GM12878 (cell line): Measurements from ENCODE around the gene NFE2L1. TPM values are rescaled to one million over a fixed set of nuclear protein-coding genes. Genes with fewer than 3 reads are reported as not detected.

Source experiments
- ATAC-seq: fragments of 200-7000 bp; cut with Tn5 transposase; 3 replicates; pipeline ENCODE4 v1.9.1; 2020; ENCODE audit warnings: mild to moderate bottlenecking, moderate library complexity
- BruUV-seq: library from RNA; stranded (reverse); fragments of 400-500 nt; replicated peaks from 2 replicates; lab custom pipeline; 2021; lab: Mats Ljungman, UMichigan
- CTCF ChIA-PET: fragments of 300-600 bp; sonication (Branson Sonifier 250); formaldehyde crosslinking; extraction: SDS; loops from one replicate; lab custom pipeline; 2021; ENCODE audit warnings: inconsistent platforms; lab: Yijun Ruan, JAX
- POLR2A ChIA-PET: fragments of 350-600 bp; formaldehyde crosslinking; extraction: SDS; loops from one replicate; lab custom pipeline; 2021; ENCODE audit warnings: inconsistent platforms; lab: Charles Lee
- RAD21 ChIA-PET: fragments of 300-600 bp; sonication (Branson Sonifier 250); formaldehyde crosslinking; loops from one replicate; lab custom pipeline; 2023; ENCODE audit warnings: antibody characterized with exemption; ENCODE audit not compliant: unreplicated experiment; lab: Charles Lee
- SMC1A ChIA-PET: fragments of 300-600 bp; sonication (Branson Sonifier 250); formaldehyde crosslinking; loops from one replicate; lab custom pipeline; 2023; ENCODE audit not compliant: unreplicated experiment, uncharacterized antibody; lab: Charles Lee
- DNase-seq: peaks from one replicate; pipeline ENCODE4 v3.0.0-alpha.2; 2011; ENCODE audit warnings: low read depth, low spot score
- FAIRE-seq: peaks from 3 replicates; lab custom pipeline; 2011; peaks lifted over from hg19 to GRCh38; lab: Jason Lieb, UNC
- H2AFZ ChIP-seq: 2 replicates; pipeline ENCODE4 v1.6.0; 2011; ENCODE audit warnings: low read depth, low read length, control low read depth; ENCODE audit not compliant: control insufficient read depth
- H3K27ac ChIP-seq: 2 replicates; pipeline ENCODE4 v1.5.1; 2011; ENCODE audit warnings: control low read depth; ENCODE audit not compliant: control insufficient read depth, insufficient read depth
- H3K27me3 ChIP-seq, 2 experiments: replicated peaks in 1 of 2; 2 replicates each; pipeline versions ENCODE4 v1.6.0 to v1.6.1; 2011; ENCODE audit warnings: low read length in 1 of 2; ENCODE audit not compliant: control insufficient read depth in 2 of 2, insufficient read depth in 2 of 2
- H3K36me3 ChIP-seq, 2 experiments: 2 replicates each; pipeline ENCODE4 v1.5.1; 2011; ENCODE audit warnings: low read length in 1 of 2; ENCODE audit not compliant: control insufficient read depth in 2 of 2, insufficient read depth in 2 of 2
- H3K4me1 ChIP-seq: 2 replicates; pipeline ENCODE4 v1.6.1; 2011; ENCODE audit warnings: mild to moderate bottlenecking, low read length, moderate library complexity, mixed read lengths; ENCODE audit not compliant: control insufficient read depth, insufficient read depth
- H3K4me2 ChIP-seq: 2 replicates; pipeline ENCODE4 v1.6.0; 2011; ENCODE audit warnings: control low read depth; ENCODE audit not compliant: control insufficient read depth, insufficient read depth
- H3K4me3 ChIP-seq: fragments of 200-600 bp; sonication (generic); 2 replicates; pipeline ENCODE4 v1.5.1; 2016
- H3K79me2 ChIP-seq: 2 replicates; pipeline ENCODE4 v1.6.0; 2011; ENCODE audit warnings: low read length; ENCODE audit not compliant: control insufficient read depth, insufficient read depth
- H3K9ac ChIP-seq: 2 replicates; pipeline ENCODE4 v1.8.0; 2011; ENCODE audit warnings: low read length, control low read depth, mixed read lengths; ENCODE audit not compliant: control insufficient read depth, insufficient read depth
- H3K9me3 ChIP-seq: replicated peaks from 3 replicates; pipeline ENCODE4 v1.5.1; 2011; ENCODE audit warnings: mild to moderate bottlenecking, low read length; ENCODE audit not compliant: control insufficient read depth, insufficient read depth
- H4K20me1 ChIP-seq: 2 replicates; pipeline ENCODE4 v1.6.0; 2011; ENCODE audit not compliant: control insufficient read depth, insufficient read depth
- ASH2L ChIP-seq: fragments of 300-600, 200-600 bp; sonication (generic); IDR thresholded peaks from 2 replicates; pipeline ENCODE4 v1.6.1; 2017; ENCODE audit warnings: low read depth, mild to moderate bottlenecking, borderline replicate concordance
- ATF2 ChIP-seq: IDR thresholded peaks from 2 replicates; pipeline ENCODE4 v1.6.1; 2012; ENCODE audit warnings: low read length, inconsistent platforms
- ATF7 ChIP-seq: fragments of 450-650 bp; IDR thresholded peaks from 2 replicates; pipeline ENCODE4 v1.6.1; 2016; ENCODE audit warnings: low read depth, mild to moderate bottlenecking
- BACH1 ChIP-seq: fragments of 450-650 bp; IDR thresholded peaks from 2 replicates; pipeline ENCODE4 v1.6.1; 2017; ENCODE audit warnings: mild to moderate bottlenecking, borderline replicate concordance
- ETV6 ChIP-seq, 2 experiments: fragments of 450-650 bp in 1 of 2; IDR thresholded peaks in 1 of 2; conservative IDR thresholded peaks in 1 of 2; 2 replicates each; pipeline ENCODE4 v1.6.1; 2014; ENCODE audit warnings: antibody characterized with exemption in 1 of 2, borderline replicate concordance in 1 of 2, low read depth in 1 of 2, mild to moderate bottlenecking in 1 of 2, moderate library complexity in 1 of 2
- FOS ChIP-seq: IDR thresholded peaks from 3 replicates; pipeline ENCODE4 v1.6.1; 2011; ENCODE audit warnings: borderline replicate concordance; ENCODE audit not compliant: insufficient read length; ENCODE audit errors: extremely low read depth
- GABPA ChIP-seq: IDR thresholded peaks from 2 replicates; pipeline ENCODE4 v1.6.1; 2014; ENCODE audit warnings: antibody characterized with exemption, low read depth, mild to moderate bottlenecking, inconsistent platforms
- IKZF1 ChIP-seq: fragments of 450-650 bp; conservative IDR thresholded peaks from 2 replicates; pipeline ENCODE4 v1.6.1; 2017; ENCODE audit warnings: antibody characterized with exemption, mild to moderate bottlenecking
- IRF5 ChIP-seq: fragments of 450-650 bp; IDR thresholded peaks from 2 replicates; pipeline ENCODE4 v1.6.1; 2017; ENCODE audit warnings: borderline replicate concordance
- MEF2A ChIP-seq: IDR thresholded peaks from 2 replicates; pipeline ENCODE4 v1.6.1; 2011; ENCODE audit warnings: low read depth, mild to moderate bottlenecking, low read length, moderate library complexity; ENCODE audit not compliant: insufficient read depth
- NFYB ChIP-seq: IDR thresholded peaks from 2 replicates; pipeline ENCODE4 v1.6.1; 2011; ENCODE audit warnings: low read depth, mild to moderate bottlenecking, low read length, improper control_type of control experiment, moderate library complexity; ENCODE audit not compliant: insufficient read depth
- POLR2A ChIP-seq: IDR thresholded peaks from 2 replicates; pipeline ENCODE4 v1.6.1; 2011; ENCODE audit warnings: low read depth, mild to moderate bottlenecking, low read length
- SIX5 ChIP-seq: IDR thresholded peaks from 2 replicates; pipeline ENCODE4 v1.6.1; 2011; ENCODE audit warnings: mild to moderate bottlenecking, low read depth, low read length, moderate library complexity; ENCODE audit not compliant: severe bottlenecking
- USF2 ChIP-seq: IDR thresholded peaks from 2 replicates; pipeline ENCODE4 v1.6.1; 2011; ENCODE audit warnings: low read depth, low read length, improper control_type of control experiment, borderline replicate concordance
- ZBTB4 ChIP-seq: fragments of 450-650 bp; formaldehyde crosslinking; IDR thresholded peaks from 2 replicates; pipeline ENCODE4 v1.4.0; 2022; ENCODE audit warnings: mild to moderate bottlenecking, moderate library complexity
- ZNF217 ChIP-seq: fragments of 450-650 bp; IDR thresholded peaks from 2 replicates; pipeline ENCODE4 v1.6.1; 2017; ENCODE audit warnings: antibody characterized with exemption, mild to moderate bottlenecking
- ZSCAN29 ChIP-seq: fragments of 450-650 bp; IDR thresholded peaks from 2 replicates; pipeline ENCODE4 v1.6.1; 2017; ENCODE audit warnings: mild to moderate bottlenecking, moderate library complexity
- WGBS: methylation state at CpG from one replicate; pipeline ENCODE4 v1.1.6; 2016; ENCODE audit warnings: low lambda C conversion rate; ENCODE audit not compliant: insufficient replicate concordance, insufficient coverage; ENCODE audit errors: missing lambda C conversion rate; 5-methylcytosine and 5-hydroxymethylcytosine counted together
- in situ Hi-C: fragments of 300-500 bp; cut with MboI; formaldehyde crosslinking; loops from 9 replicates; pipeline ENCODE4 v1.14.3; 2018; ENCODE audit warnings: mixed read lengths
- intact Hi-C: fragments of 100-400 bp; cut with micrococcal nuclease; formaldehyde crosslinking; loops from one replicate; pipeline ENCODE4 v1.14.2; 2022; ENCODE audit not compliant: unreplicated experiment
- polyA plus RNA-seq, 11 experiments: library from polyadenylated mRNA; depleted of rRNA in 4 of 11; unstranded in 6 of 11; stranded (reverse) in 5 of 11; fragments of >200 nt; fragmentation: Nextera tagmentation in 4 of 11; fragmentation: Illumina TruSeq in 1 of 11; extraction: Ambion mirVana in 4 of 11; extraction: Trizol in 1 of 11; gene quantifications; 1 replicate in 1 of 11; 2 replicates in 10 of 11; pipeline versions ENCODE4 v1.2.1 to v1.2.3, GENCODE V29; 2011 to 2016; ENCODE audit warnings: inconsistent platforms in 2 of 11, missing spikeins in 2 of 11, low read depth in 1 of 11
- total RNA-seq, 4 experiments: library from RNA; depleted of rRNA in 3 of 4; stranded (reverse); fragments of >200 nt in 3 of 4; fragmentation: Illumina TruSeq in 1 of 4; extraction: Trizol in 1 of 4; gene quantifications; 2 replicates each; pipeline versions ENCODE4 v1.2.1 to v1.2.3, GENCODE V29; 2013 to 2021

Gene NFE2L1
- total and polyA plus RNA-seq, 10 of the 15 experiments (the other 5 are each of a cell fraction or from before 2014, with no cell fraction given): 3.8 to 104 (median 26.4) TPM

GRCh38 chr17:48081858-48082257, 33.7 kb downstream of the NFE2L1 start:
- RAD21 ChIA-PET: interaction anchor here (0.9 to 8.4 kb wide), 11 partner anchors 9 to 511 kb away, joined by 4 to 92 read pairs (median 7); partner anchors contain the start of gene HOXB5
- no peak for FAIRE-seq
- no TSS peak for BruUV-seq
- TF ChIP-seq IRF5: no peak
- TF ChIP-seq ZNF217: no peak
- TF ChIP-seq GABPA: no peak
- TF ChIP-seq IKZF1: no peak
- no peak for TF ChIP-seq BACH1
- TF ChIP-seq ZBTB4 (CRISPR knock-in tag): no peak
- no peak for TF ChIP-seq ETV6 (conservative IDR thresholded peaks at IDR 0.05 in 1 of 2, IDR thresholded peaks at IDR 0.05 in 1 of 2; ENCODE audit: borderline replicate concordance in 1 of 2, low read depth in 1 of 2)
- TF ChIP-seq SIX5: no peak
- TF ChIP-seq POLR2A: no peak
- TF ChIP-seq ZSCAN29: no peak
- TF ChIP-seq MEF2A: no peak
- TF ChIP-seq USF2: no peak
- TF ChIP-seq FOS: no peak
- no peak for TF ChIP-seq ATF7
- no peak for TF ChIP-seq NFYB
- TF ChIP-seq ATF2: no peak
- no peak for TF ChIP-seq ASH2L
- in situ Hi-C loops (no loop called here), intact Hi-C loops (no loop called here)
- Histone ChIP-seq H4K20me1 (no peaks in the 10 kb centered on the region), H3K9me3 (no peaks in the 10 kb centered on the region), H3K4me2 (no peak overlapping the region), H3K27me3 (no peaks in the 10 kb centered on the region), H3K4me1 (no peaks in the 10 kb centered on the region), H3K79me2 (peaks cover 19% of the 10 kb centered on the region), H3K27ac (no peak overlapping the region), H3K4me3 (no peak overlapping the region), H3K36me3 (no peaks in the 10 kb centered on the region; a peak in 1 of 4 replicates), H3K9ac (no peak overlapping the region), H2AFZ (no peak overlapping the region)
- POLR2A ChIA-PET: interaction anchor here (1.0 kb wide), 1 partner anchor 27 kb away, joined by 3 read pairs; no protein-coding TSS in a partner anchor
- ATAC-seq: no peak
- CTCF ChIA-PET: interaction anchor here (0.9 to 17.1 kb wide), 16 partner anchors 9 to 536 kb away, joined by 3 to 525 read pairs (median 21); partner anchors contain the start of genes CBX1, HOXB5 and SNX11
- WGBS: 81% methylated on average over 5 of the region's 5 CpGs
- no peak for DNase-seq
- SMC1A ChIA-PET: interaction anchor here (0.8 to 11.1 kb wide), 8 partner anchors 16 to 511 kb away, joined by 3 to 205 read pairs (median 17); partner anchors contain the start of gene SNX11
